Ecto neural progenitor cell (in vitro differentiated cells): ENCODE results near the gene IFNA6.
"Not testable (repeated sequence)": the region's sequence is repeated elsewhere in the genome, so short reads cannot be mapped to it uniquely, and the experiment has no call there.

Experiments
- DNase-seq: peaks from one replicate; pipeline ENCODE4 v3.0.0-alpha.2; 2018; ENCODE audit warnings: low spot score

IFNA6 gene

DNA sequence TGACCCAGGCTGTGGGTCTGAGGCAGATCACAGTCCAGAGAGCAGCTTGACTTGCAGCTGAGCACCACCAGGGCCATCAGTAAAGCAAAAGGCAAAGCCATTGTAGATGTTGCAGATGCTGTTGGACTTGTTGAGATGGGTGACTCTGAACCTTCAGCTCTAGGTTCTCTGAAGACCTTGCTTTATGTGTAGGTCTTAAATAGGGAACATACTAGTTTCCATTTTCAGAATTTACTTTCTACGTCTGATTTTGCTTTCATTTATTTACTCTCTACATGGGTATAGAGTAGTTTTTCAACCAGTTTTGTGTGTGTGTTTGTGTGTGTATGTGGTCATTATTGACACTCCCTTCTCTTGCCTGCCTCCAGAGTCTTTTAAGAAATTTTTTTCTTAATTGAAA, at the start of gene IFNA6:
Gene IFNA6 (minus strand): TSS at position 101 of the 400 bp plus-strand sequence. CDS start 0 bp downstream, at position 101.
- no peak for DNase-seq

- DNase-seq = no peak
Measured at GRCh38 chr9:21399956-21400355, 49.3 kb upstream of the IFNA6 start.

DNA sequence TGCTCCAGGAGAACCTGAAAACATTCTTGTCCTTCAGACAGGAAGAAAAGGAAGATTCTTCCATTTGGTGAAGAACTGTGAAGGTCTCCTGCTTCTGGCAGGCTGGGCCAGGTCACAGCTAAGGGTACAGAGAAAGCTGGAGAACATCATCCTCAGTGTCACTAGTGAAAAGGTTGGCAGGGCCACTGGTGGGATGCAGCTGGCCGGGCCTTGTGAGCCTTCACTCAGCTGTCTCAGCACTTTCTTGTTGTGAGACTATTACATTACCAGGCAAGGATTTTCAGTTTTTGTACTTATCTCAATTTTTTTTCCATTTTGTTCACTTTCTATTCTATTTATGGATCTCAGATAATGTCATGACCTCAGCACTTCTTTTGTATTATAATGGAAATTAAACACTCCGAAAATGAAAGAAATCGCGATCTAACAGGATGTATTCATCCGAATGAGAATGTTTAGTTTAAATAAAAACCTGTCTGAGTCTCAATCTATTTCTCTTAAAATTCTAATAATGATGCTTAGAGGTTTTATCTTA, 48.3 kb upstream of the IFNA6 start:
- no peak for DNase-seq

- DNase-seq = peak; percentile 89
Measured at GRCh38 chr9:21395778-21396717, 45.4 kb upstream of the IFNA6 start.

DNA sequence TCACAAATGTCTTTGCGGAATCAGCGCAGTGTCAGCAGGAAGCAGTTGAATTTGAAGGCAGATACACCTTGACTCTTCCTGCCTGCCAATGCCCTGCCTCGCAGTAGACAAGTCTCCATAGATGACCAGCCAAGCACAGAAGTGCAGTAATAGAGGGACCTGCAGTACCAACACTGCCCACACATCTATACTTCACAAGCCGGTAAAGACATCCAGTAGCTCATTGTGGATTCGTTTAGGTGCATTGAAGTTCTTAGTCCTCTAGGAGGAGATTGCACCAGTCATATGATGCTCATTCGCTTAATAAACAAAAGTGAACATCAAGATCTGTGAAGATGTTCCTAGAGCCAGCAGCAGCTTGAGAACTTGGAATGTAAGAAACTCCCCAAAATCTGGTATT, 41.6 kb upstream of the IFNA6 start:
- no peak for DNase-seq

DNA sequence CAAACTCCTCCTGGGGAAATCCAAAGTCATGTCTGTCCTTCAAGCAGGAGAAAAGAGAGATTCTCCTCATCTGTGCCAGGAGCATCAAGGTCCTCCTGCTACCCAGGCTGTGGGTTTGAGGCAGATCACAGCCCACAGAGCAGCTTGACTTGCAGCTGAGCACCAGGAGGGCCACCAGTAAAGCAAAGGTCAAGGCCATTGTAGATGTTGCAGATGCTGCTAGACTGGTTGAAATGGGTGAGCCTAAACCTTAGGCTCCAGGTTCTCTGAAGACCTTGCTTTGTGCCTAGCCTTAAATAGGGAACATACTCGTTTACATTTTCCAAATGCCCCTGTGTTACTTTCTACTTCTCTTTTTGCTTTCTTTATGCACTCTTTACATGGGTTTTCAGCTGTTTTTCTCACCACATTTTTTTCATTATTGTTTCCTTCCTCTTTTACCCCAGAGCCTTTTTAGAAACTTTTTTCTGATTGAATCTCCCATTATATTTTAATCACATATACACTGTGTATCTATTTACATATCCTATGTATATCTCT, 34.5 kb upstream of the IFNA6 start, which contains the start of gene IFNA2:
Gene IFNA2 (minus strand): TSS at position 268 of the 540 bp plus-strand sequence. CDS start 69 bp downstream, at position 199.
- no peak for DNase-seq

DNA sequence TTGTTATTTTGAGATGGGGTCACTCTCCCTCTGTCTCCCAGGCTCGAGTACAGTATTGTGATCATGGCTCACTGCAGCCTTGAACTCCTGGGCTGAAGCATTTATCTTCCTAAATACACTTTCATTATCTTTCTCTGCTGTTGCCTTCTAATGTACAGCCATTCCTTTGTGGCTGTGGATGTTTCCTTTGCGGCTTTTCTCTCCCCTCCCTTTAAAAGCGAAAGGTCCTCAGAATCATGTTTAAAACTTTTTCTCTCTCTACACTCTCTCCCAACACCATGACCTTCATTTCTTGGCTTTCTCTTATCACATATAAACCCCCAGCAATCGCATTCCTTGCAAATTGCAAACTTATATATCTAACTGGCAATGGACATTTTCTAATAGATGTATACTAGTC, 32.9 kb upstream of the IFNA6 start:
- no peak for DNase-seq

DNA sequence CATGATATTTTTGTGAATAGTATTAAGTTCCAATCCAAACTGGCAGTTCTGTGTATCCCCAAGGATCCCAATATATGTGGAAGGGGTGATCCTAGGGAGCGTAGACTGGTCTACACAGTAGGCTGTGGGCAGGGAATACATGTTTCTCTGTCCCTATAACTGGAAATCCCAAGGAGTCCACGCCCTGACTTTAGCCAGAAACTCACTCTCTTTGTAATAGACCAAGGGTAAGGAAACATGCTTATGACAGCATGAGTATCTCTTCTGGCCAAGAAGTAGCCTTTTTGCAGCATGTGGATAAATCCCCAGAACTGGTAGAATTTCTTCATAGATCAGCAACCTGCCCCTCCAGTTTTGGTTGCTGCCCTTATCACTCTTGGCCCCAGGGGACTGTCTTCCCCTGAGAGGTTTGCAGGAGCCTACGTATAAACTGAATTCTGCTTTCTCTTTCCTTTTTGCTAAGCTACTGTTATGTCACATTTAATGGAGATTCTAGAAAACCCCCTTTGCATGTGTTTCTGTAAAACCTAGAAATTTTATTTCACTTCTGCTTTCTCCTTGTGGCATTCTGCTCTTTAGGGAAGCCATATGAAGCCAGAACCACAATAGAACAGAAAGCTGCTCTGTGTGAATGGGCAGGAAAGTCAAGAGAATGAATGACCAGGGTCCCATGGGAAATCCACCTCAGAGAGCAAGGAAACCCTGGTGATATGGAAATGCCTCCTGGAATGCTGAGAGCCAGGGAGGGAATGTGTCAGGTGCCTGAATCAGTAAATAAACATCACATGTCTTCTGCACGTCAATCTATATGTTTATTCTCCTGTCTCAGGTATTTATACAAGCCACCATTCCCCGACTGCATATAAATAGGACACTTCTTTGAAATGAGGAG, 31.0 kb upstream of the IFNA6 start:
- DNase-seq = no peak

DNA sequence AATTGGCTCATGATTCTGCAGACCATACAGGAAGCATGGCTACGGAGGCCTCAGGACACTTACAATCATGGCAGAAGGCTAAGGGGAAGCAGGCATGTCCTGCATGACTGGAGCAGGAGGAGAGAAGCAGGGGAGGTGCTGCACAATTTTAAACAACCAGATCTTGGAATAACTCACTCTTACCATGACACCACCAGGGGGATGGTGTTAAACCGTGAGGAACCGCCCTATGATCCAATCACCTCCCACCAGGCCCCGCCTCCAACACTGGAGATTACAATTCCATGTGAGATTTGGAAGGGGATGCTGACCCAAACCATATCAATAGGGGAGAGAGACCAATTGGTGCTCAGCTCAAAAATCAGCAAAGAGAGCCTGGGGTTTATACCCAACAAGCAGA, 20.8 kb upstream of the IFNA6 start:
- DNase-seq = not testable (repeated sequence)

GRCh38 chr9:21367957-21368356, 17.3 kb upstream of the IFNA6 start, which contains the start of gene IFNA13:
TSS of gene IFNA13 (minus strand) at chr9:21368057. CDS start at chr9:21368010, 47 bp downstream.
- no peak for DNase-seq

DNA sequence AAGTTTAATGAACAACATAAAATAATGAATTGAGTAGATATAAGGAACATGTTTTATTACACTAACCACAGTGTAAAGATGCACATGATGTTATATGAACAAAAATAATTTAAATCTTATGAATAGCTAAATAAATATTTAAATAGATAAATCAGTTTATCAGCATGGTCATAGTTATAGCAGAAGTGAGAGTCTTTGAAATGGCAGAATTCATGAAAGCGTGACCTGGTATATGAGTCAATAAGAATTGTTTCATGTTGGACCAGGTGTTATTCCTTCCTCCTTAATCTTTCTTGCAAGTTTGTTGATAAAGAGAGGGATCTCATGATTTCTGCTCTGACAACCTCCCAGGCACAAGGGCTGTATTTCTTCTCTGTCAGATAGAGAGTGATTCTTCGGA, 16.5 kb upstream of the IFNA6 start:
- DNase-seq = not testable (repeated sequence)

- no peak for DNase-seq
Measured at GRCh38 chr9:21362287-21362686, 11.6 kb upstream of the IFNA6 start.

DNA sequence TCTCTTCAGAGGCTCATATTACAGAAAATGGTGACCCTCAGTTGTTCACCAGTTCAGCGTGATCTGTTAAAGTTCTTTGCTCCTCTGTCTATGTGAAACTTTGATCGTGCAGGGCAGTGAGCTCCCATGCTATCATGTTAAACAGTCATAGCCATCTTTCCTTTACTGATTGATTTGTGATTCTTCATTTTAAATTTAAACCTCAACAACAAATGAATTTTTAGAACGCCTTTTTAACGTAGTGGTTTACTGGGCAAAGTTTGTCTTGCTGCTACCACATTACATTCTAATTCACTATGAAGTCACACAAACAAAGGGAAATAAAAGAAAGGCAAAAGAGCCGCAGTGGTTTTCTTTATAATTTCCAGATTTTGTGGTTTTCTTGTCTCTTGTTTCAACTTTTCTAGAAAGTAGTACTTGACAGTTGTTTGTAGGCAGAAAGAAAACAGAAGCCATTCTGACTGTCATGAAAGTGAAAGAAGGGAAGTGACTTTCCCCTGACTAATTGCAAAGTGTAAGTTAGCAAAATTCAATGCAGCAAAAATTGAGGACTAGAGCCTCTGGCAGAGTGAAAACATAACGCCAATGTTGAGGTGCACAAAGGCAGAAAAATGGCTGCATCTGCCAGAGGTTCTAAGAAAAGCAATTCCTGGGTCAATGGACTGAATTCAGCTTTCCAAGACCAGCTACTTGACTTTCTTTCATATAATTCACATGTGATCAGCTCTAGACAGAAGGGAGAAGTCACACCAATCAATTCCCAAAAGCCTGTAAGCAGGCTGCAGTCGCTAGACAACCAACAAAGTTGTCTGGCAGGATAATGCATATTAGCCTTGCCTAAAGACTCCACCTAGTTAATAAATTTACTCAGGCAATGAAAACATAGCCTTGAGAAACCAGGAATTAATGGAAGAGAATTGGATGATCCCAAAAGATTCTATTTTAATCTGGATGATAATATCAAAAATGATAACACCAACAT, 7.1 kb upstream of the IFNA6 start:
- no peak for DNase-seq

DNA sequence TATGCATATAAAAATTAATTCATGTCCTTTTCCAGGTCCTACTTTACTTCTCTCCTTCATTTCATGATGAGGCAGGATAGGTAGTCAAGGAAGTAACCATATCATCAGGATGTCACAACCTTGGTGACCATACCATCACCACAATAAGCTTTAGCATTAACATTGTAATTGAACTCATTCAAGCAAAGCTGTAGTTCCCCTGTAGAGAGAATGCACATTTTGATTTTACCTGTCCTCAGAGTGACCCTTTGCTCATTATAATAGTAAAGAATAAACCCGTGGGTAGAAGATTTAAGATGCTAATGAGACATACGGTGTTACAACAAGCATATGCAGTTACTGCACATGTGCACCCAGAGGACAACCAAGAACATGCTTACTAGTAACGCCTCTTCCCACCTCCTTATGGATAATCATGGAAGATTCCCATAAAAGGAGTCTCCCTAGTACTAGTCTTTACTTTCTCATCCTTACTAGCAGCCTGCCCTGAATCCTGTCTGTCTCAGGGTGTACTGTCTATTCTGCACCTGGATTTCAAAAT, 2.2 kb downstream of the IFNA6 start:
- DNase-seq = no peak

DNA sequence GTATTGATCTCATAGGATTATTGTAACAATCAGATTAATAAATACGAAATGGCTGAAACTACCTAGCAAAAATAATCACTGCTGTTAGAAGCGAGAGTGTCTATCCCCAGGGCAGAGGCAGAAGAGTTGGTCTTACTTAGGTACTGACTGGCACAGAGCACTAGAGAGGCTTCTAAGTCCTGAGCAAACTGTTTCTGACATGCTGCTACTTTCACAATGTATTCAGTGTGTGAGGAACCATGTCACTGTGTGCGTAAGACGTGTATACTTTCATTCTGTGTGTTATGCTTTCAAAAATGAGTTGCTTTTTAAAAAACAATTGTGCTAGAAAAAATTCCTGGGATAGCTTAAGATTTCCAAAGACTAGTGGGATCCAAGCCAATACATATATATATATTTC, 10.0 kb downstream of the IFNA6 start:
- no peak for DNase-seq

DNA sequence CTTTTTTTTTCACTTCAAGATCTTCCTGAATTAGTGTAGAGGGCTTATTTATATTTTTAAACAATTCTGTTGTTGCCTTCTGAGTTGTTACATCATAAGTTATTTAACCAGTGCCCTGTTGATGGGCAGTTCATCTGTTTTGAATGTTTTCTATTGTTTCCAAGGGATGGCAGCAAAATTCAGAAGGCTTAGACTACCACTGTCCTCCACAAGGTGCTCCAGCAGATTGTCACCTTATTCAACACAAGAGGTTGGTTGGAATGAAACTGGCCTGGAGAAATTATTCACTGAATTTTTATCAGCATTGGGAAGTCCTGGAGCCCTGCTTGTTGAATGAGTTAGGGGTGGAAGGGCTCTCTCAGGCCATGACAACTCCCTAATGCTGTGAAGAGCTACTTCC, 14.2 kb downstream of the IFNA6 start:
- no peak for DNase-seq

GRCh38 chr9:21334701-21335632, 15.7 kb downstream of the IFNA6 start, which contains the start of gene KLHL9:
TSS of gene KLHL9 (minus strand) at chr9:21335404. CDS start at chr9:21334859, 545 bp downstream.
- DNase-seq = peak; percentile 93

- DNase-seq = no peak
Measured at GRCh38 chr9:21333226-21333625, 17.5 kb downstream of the IFNA6 start.
